GM21423 (cell line): ENCODE results near the gene ARHGAP21.
A peak's percentile ranks its signal among the peaks of the same experiment; 100 is the strongest.
"Not testable (repeated sequence)": the region's sequence is repeated elsewhere in the genome, so short reads cannot be mapped to it uniquely, and the experiment has no call there.

Experiments
- ATAC-seq: cut with Tn5 transposase; IDR thresholded peaks from one replicate; pipeline ENCODE4 v1.9.1; 2021; ENCODE audit warnings: mild to moderate bottlenecking, moderate library complexity; ENCODE audit not compliant: unreplicated experiment

ARHGAP21 gene

DNA sequence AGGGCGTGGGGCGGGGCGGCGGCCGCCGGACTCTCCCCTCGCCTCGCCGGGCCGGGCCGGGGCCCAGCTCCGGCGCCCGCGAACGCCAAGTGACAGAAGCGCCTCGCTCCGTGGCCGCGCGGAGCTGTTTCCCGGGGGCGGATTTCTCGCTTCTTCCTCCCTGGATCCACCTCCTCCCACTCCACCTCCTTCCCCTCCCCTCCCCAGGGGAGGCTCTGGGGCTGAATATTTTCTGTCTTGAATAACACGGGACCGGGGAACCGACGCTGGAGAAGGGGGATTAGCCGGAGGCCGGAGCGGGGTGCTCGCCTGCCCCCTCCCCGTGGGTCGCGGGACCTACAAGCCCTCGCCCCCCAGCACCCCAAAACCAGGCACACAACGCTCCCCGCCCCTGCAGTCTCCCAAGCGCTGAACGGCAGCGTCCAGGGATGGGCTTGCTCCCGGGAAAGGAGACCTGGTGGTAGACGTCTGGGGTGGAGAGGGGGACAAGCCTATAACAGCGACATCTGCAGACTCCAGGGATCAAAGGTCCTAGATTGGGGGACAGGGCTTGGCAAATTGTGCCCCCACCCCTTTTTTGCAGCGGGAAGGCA, at the start of gene ARHGAP21:
Gene ARHGAP21 (minus strand): TSS at position 100 of the 593 bp plus-strand sequence. CDS start 1,988 bp downstream, outside the sequence.
- peak; percentile 24 for ATAC-seq

DNA sequence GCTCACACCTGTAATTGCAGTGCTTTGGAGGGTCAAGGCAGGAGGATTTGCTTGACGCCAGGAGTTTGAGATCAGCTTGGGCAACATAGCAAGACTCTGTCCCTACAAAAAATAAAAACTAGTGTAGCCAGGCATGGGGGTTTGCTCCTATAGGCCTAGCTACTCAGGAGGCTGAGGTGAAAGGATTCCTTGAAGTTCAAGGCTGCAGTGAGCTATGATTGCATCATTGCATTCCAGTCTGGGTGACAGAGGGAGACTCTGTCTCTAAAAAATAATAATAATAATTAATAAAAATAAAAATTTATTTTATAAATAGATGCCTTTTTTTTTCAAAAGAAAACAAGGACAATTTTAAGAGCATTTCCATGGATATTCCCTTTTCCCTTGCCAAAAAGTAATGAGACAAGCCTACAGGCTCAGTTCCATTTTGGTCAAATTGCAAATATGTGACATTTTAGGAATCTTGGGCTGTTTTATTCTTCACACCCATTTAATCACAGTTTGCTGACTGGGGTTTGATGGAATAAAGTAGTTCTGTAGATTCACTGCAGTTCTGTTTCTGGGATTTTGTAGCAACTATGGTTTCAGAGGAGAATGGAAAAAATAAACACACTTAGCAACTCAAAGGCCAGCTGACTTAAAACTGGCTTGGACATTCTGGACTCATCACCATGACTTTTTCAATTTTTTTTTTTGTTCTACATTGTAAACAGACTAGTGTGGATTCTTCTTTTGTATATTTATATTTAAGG, 48.4 kb upstream of the ARHGAP21 start:
- no peak for ATAC-seq

GRCh38 chr10:24764991-24765390, 41.3 kb upstream of the ARHGAP21 start:
- ATAC-seq = not testable (repeated sequence)

DNA sequence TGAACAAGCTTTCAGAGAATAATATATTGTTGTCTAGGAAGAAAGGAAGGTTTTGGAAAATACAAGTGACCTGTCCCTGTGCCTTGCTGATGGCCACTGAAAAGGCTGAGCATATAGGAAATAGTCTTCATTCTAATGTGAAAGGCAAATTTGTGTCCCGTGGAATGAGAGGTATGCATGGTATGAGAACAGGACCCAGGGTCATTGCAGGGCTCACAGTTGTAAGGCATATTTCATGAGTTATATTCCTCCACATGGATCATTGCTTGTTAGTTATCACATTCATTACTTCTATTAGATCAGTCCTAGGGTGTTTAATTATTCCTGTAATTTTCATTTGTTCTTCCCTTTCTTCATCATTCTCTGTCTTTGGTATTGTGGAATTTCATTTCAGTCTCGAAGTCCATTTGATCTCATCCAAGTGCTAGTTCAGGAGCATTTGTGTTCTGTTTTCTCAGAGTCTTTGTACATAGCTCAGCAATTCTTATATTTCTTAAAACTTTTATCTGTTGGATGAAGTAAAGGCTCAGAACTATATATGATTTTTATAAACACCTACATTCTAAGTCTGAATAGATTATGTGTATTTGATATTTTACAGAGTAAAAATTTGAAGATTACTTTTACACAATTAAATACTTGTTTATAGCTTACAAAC, 39.4 kb upstream of the ARHGAP21 start:
- ATAC-seq = no peak

DNA sequence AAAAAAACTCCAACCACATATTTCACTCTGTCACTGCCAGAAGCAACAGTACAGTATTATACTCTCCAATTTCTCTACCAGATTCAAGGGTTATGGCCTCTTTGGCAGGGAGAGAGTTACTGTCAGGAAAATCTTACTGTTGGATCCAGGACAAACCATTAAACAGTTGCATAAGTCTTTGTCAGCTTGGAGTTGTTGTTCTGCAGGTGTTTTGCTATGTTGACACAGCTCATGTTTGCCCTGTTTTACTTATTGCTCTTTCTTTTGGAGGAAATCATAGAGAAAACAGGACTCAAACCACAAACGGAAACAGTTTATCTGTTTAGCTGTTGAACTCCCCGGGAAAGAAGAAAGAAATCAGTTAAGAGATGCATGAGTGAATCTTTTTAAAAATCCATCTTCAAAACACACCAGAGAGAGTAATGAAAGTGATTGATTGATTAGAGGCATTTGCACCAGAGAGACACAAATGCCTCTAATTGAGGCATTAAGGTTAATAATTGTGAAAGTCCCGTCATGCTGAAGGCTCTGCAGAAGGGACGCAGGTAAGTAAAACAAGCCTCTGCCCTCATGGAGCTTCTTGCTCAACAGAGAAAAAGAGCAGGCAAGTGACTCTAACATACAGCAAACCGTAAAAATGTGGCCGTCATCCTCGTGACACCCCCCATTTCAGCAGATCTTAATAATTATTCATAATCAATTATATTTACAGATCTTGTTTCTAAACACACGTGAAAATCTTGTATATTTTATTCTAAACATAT, 38.7 kb upstream of the ARHGAP21 start:
- no peak for ATAC-seq

DNA sequence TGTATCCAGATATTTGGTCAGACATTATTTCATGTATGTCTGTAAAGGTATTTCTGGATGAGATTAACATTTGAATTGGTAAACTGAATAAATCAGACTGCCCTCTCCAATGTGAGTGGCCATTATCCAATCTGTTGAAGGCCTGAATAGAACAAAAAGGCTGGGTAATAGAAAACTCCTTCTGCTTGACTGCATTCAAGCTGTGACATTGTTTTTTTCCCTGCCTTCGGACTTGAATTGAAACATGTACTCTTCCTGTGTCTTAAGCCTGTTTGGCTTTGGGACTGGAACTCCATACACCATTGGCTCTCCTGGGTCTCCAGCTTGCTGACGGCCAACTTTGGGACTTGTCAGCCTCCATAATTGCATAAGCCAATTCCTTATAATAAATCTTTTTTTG, 36.0 kb upstream of the ARHGAP21 start:
- no peak for ATAC-seq

- ATAC-seq = not testable (repeated sequence)
These were observed 34.6 kb upstream of the ARHGAP21 start for GRCh38 chr10:24758254-24758653.

DNA sequence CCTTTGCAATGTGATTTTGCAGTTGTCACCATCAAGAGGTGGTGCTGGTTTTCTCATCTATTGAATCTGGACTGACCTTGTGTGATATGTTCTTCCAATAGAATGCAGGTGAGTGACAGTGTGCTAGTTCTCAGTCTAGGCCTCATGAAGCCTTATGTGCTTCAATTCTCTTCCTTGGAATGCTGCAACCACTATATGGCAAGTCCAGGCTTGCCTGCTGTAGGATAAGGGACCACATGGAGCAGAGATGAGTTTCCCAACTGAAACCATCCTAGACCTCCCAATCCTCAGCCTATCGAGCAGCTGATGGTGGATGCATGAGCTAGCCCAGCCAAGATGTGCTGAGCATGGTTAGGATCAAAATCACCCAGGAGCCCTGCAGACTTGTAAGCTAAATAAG, 32.6 kb upstream of the ARHGAP21 start:
- no peak for ATAC-seq

GRCh38 chr10:24751716-24752115, 28.0 kb upstream of the ARHGAP21 start:
- ATAC-seq = no peak

GRCh38 chr10:24750695-24751094, 27.0 kb upstream of the ARHGAP21 start:
- no peak for ATAC-seq

DNA sequence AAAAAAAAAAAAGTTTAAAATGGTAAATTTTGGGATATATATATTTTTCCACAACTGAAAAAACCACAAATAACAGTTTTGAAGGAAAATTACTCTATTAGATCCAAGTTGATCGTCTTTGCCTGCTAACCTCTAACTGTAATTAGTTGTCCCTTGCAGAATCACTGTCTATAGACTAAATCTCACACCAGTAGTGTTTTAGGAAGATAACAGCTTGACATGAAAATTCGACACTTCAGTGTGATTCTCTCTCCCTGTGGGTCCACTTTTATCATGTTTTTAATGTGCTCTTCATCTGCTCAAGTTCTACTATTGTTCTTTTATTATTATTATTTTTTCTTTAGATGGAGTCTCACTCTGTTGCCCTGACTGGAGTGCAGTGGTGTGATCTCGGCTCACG, 24.5 kb upstream of the ARHGAP21 start:
- ATAC-seq = no peak

DNA sequence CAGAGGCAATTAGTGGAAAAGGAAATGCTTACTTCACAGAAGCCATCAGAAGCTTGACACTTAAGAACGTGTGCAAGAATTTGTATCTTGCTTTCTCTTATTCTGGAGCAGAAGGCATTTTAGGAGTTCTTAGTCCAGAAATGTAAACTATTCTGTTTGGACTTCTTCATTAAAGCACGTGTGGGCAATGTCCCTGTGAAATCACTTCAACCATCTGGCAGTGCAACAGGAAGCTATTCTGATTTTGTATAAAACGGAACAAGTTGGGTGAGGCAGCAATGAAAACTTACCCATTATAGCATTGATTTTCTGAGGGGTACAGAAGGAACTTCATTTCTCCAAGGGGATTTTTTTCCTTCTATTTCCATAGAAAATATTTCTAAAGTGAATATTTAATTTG, 21.3 kb upstream of the ARHGAP21 start:
- ATAC-seq = no peak

GRCh38 chr10:24740714-24741113, 17.0 kb upstream of the ARHGAP21 start:
- ATAC-seq = no peak

DNA sequence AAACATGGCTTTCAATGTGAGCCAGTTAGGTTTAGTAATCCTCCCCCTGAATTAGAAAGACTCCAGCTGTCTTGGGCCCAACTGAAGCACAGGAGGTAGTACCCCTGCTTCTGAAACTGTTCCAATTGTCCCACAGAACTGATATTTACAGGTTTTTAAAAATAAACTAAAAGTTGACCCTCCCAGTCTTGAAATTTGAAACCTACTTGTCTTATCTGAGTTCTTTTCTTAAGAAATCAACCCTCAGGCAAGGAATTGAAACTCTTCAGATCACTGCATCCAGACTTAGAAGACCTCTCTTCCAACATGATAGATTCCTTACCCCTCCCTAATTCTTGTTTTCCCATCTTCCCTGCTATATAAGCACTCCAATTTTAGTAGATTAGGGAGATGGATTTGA, 13.3 kb upstream of the ARHGAP21 start:
- no peak for ATAC-seq

GRCh38 chr10:24731942-24732341, 8.3 kb upstream of the ARHGAP21 start:
- no peak for ATAC-seq

DNA sequence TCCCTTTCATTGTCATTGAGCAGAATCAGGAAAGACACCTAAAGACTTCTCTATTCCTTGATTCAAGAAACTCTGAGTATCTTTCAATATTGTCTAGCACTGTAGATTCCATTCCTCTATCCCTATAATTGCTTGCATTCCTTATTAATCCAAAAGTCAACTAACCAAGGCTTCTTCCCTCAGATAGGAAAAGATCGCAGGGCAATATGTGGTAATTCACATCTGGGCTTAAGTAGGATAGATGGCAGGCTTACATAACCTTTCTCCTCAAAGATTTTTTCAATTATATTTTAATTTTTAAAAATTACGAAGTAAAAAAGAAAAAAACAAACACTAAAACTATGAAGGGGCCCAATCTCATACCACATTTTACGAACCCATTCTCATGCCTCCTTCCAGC, 7.1 kb upstream of the ARHGAP21 start:
- ATAC-seq = no peak

- ATAC-seq = no peak
These were observed 4.1 kb upstream of the ARHGAP21 start for GRCh38 chr10:24727786-24728185.

DNA sequence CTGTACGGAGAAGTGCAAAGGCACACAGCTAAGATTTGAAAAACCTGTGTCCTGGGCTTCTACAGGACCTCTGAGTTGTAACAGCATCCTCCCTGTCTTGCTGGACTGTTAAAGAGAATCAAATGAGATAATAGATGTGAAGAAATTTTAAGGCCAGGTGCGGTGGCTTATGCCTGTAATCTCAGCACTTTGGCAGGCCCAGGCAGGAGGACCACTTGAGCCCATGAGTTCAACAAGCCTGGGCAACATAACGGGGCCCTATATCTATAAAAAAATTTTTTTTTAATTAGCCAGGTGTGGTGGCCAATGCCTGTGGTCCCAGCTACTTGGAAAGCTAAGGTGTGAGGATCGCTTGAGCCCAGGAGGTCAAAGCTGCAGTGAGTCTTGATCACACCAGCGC, 2.9 kb upstream of the ARHGAP21 start:
- no peak for ATAC-seq

GRCh38 chr10:24726029-24726428, 2.3 kb upstream of the ARHGAP21 start:
- not testable (repeated sequence) for ATAC-seq

- ATAC-seq = peak; percentile 84
These were observed 918 bp upstream of the ARHGAP21 start for GRCh38 chr10:24724381-24725228.
